HG02642 (cell line): ENCODE measurements around the gene FBXW7.

ENCODE experiments used
- ATAC-seq: cut with Tn5 transposase; IDR thresholded peaks from one replicate; pipeline ENCODE4 v1.9.1; 2021; ENCODE audit warnings: mild to moderate bottlenecking; ENCODE audit not compliant: unreplicated experiment, poor library complexity

The FBXW7 gene

GRCh38 chr4:152478461-152479237 is 57.2 kb downstream of the FBXW7 start:
- ATAC-seq, result no peak

DNA sequence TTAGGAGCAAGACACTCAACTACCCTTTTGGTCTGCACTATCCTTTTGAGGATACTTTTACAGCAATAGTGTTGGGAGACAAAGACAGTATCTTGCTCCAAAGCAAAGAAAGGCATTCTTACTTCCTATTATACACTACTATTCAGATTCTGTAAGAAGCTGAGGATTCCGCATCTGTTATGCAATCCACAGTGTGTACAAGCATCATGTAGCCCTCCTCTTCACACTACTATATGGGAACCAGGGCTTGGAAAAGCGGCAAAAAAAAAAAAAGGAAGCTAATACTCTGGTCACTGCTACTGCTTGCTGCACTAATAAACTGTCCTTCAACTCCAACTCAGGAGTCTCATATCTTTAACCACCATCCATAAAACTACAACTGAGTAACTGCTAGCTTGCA is 59.1 kb downstream of the FBXW7 start:
- no peak for ATAC-seq

DNA sequence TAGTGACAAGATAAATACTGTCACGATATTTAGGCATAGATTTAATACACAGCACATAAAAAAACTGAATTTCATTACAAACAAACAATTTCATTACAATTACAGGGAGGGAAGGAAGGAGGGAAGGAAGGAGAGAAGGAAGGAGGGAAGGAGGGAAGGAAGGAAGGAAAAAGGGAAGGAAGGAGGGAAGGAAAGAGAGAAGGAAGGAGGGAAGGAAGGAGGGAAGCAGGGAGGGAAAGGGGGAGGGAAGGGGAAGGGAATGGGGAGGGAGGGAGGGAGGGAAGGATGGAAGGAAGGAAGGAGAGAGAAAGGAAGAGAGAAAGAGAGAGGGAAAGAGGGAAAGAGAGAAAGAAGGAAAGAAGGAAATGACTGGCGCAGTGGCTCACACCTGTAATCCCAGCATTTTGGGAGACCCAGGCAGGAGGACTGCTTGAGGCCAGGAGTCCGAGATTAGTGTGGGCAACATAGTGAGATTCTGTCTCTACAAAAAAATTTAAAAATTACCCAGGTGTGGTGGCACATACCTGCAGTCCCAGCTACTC is 64.6 kb downstream of the FBXW7 start:
- ATAC-seq, result no peak

GRCh38 chr4:152468408-152468807 is 67.5 kb downstream of the FBXW7 start:
- no peak for ATAC-seq

GRCh38 chr4:152467101-152467500 is 68.8 kb downstream of the FBXW7 start:
- no peak for ATAC-seq

DNA sequence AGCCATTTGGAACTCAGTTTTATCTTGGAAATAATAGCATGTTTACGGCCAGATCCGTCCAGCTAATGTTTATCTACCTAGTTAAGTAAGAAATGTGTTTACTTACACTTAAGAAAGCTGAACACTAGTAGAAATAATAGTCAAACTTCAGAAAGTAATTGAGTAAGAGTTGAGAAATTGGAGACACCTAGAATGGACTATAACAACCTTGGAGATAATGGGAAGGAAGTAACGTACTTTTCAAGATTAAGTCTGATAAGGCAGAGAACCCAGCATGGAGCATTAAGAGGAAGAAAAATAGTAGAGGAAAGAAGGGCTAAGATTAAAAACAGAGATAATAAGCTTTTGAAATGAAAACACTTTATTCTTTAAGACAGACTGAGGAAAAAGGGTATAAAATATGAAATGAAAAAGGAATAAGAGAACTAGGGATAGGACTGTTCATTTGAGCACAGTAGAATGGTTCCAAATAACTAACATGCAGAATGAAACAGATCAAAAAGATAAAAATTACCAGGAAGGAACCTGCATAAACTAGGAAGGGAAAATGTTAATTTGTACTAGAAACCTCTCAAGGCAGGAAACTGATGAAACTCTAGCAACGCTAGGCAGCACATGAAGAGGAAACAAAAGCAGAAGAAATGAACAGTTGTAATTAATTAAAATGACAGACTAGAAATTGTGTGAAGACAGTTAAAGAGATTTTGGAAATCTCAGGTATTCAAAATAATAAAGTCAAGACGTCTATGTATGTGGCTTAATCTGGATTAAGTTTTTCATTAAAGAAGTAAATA is 71.7 kb downstream of the FBXW7 start:
- ATAC-seq, result no peak

- ATAC-seq, result no peak
Measured at GRCh38 chr4:152463562-152463961, 72.3 kb downstream of the FBXW7 start.

DNA sequence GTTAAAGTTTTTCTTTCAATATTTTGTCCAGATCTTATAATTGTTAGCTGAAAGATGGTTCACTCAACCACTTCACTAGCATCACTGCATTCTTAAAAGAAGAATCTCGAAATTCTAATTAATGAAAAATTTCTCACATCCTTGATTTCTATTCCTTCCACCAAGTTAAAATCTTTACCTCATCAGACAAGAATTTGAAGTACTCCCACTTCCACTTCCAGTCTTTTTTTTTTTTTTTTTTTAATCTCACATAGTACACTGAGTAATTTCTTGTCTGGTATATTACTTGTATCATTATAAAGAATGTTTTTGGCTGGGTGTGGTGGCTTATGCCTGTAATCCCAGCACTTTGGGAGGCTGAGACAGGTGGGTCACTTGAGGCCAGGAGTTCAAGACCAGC is 73.2 kb downstream of the FBXW7 start:
- ATAC-seq, result no peak

- peak; percentile 68 for ATAC-seq
Measured at GRCh38 chr4:152462047-152462446, 73.8 kb downstream of the FBXW7 start.

GRCh38 chr4:152460488-152460887 is 75.4 kb downstream of the FBXW7 start:
- peak; percentile 24 for ATAC-seq

DNA sequence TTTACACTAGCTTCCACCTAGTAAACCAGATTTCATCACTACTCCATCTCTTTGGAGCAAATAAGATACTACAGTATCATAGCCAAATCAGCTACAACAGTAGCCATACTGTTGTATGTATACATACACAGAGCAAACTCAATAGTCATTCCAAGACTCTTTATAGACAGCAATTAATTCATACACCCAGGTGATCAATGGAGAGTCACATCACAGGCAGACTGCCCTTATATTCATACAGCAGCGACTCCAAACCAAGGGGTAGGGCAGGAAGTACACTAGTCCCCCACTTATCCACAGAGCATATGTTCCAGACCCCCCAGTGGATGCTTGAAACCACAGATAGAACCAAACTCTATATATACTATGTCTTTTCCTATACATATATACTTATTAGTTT is 76.6 kb downstream of the FBXW7 start:
- ATAC-seq, result no peak

- no peak for ATAC-seq
Measured at GRCh38 chr4:152458801-152459302, 77.0 kb downstream of the FBXW7 start.

DNA sequence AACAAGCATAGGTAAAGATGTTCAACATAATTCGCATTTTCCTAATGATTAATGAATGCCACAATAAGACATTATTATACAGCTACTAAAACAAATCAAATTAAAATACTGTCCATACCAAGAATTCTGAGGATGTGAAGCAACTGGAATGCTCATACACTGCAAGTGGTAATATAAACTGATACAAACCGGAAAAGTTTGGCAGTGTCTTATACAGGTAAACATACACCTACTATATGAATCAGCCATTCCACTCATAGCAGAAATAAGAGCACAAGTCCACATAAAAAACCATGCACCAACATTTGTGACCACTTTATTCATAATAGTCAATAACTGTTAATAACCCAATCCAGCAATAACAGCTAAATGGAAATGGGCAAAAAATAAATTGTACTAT is 79.3 kb downstream of the FBXW7 start:
- no peak for ATAC-seq

- ATAC-seq, result no peak
Measured at GRCh38 chr4:152455311-152455710, 80.6 kb downstream of the FBXW7 start.

GRCh38 chr4:152454398-152455011 is 81.4 kb downstream of the FBXW7 start:
- ATAC-seq, result no peak

- no peak for ATAC-seq
Measured at GRCh38 chr4:152451496-152451895, 84.4 kb downstream of the FBXW7 start.

DNA sequence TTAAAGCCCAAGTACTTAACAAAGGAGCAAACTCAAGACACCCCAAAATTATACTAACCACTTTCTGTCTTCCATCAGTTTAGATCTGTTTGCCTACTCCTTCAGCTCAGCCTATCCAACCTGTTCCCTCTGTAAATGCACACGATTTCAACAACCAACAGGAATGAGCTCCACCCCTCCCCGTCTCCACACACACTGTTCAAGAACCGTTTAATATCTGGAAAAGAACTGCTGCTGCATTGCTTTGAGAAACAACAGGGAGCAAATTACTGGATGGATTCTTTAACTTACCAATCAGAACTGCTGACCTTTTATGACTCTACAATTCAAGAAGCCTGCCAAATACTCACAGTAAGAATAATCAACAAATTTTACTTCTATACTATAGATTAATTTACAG is 87.0 kb downstream of the FBXW7 start:
- ATAC-seq, result no peak

GRCh38 chr4:152448038-152448707 is 87.7 kb downstream of the FBXW7 start:
- ATAC-seq, result no peak

DNA sequence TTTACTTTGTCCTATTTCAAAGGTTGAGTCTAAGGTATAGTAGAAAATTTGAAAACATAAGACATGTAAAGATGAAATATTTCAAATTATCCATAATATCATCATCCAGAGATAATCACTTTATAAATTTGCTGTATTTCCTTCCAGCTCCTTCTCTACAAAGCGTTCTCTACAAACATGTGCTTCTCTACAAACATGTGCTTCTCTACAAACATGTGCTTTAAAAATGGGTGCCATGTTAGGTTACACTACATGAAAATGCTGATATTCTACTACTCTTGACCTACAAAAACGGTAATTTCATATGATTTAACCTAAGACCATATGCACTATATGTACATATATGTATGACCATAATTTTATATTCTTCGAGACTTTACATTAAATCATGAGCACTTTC is 92.0 kb downstream of the FBXW7 start:
- ATAC-seq, result no peak

GRCh38 chr4:152437561-152437960 is 98.3 kb downstream of the FBXW7 start:
- ATAC-seq, result no peak
